Smooth muscle cell (in vitro differentiated cells): ENCODE results near the gene DCX. TPM values are rescaled to one million over a fixed set of nuclear protein-coding genes. Genes with fewer than 3 reads are reported as not detected.

ENCODE experiments used
- DNase-seq: peaks from one replicate; lab custom pipeline; 2025; ENCODE audit not compliant: unreplicated experiment; lab: John Stamatoyannopoulos, UW
- H2AFZ ChIP-seq: fragments of 200-600 bp; sonication (generic); 2 replicates; pipeline ENCODE4 v1.6.0; 2016; ENCODE audit warnings: antibody characterized with exemption, low read depth, mild to moderate bottlenecking
- H3F3A ChIP-seq: fragments of 200-600 bp; sonication (generic); 2 replicates; pipeline ENCODE4 v1.6.0; 2017; ENCODE audit warnings: antibody characterized with exemption, low read depth
- H3K27ac ChIP-seq: fragments of 200-600 bp; sonication (generic); 2 replicates; pipeline ENCODE4 v1.5.1; 2016; ENCODE audit warnings: low read depth, mild to moderate bottlenecking
- H3K27me3 ChIP-seq: fragments of 200-600 bp; sonication (generic); 2 replicates; pipeline ENCODE4 v1.6.1; 2016; ENCODE audit warnings: low read depth, mild to moderate bottlenecking
- H3K36me3 ChIP-seq: fragments of 200-600 bp; sonication (generic); 2 replicates; pipeline ENCODE4 v1.5.1; 2016; ENCODE audit warnings: low read depth
- H3K4me1 ChIP-seq: fragments of 200-600 bp; sonication (generic); 2 replicates; pipeline ENCODE4 v1.5.1; 2016; ENCODE audit warnings: low read depth
- H3K4me2 ChIP-seq: fragments of 200-600 bp; sonication (generic); 2 replicates; pipeline ENCODE4 v1.6.0; 2016; ENCODE audit warnings: mild to moderate bottlenecking
- H3K4me3 ChIP-seq: fragments of 200-600 bp; sonication (generic); 2 replicates; pipeline ENCODE4 v1.5.1; 2016; ENCODE audit warnings: mild to moderate bottlenecking
- H3K79me2 ChIP-seq: fragments of 200-600 bp; sonication (generic); 2 replicates; pipeline ENCODE4 v1.6.0; 2016; ENCODE audit warnings: low read depth, mild to moderate bottlenecking
- H3K9ac ChIP-seq: fragments of 200-600 bp; sonication (generic); 2 replicates; pipeline ENCODE4 v1.6.0; 2016; ENCODE audit warnings: low read depth
- H3K9me3 ChIP-seq: fragments of 200-600 bp; sonication (generic); replicated peaks from 2 replicates; pipeline ENCODE4 v1.5.1; 2016; ENCODE audit warnings: low read depth
- H4K20me1 ChIP-seq: fragments of 200-600 bp; sonication (generic); 2 replicates; pipeline ENCODE4 v1.6.0; 2016; ENCODE audit warnings: low read depth
- WGBS: methylation state at CpG from one replicate; pipeline ENCODE4 v1.1.7; 2016; ENCODE audit warnings: low lambda C conversion rate; 5-methylcytosine and 5-hydroxymethylcytosine counted together
- polyA plus RNA-seq: library from polyadenylated mRNA; unstranded; fragments of >200 nt; fragmentation: Nextera tagmentation; extraction: Ambion mirVana; gene quantifications from 2 replicates; pipeline ENCODE4 v1.2.1, GENCODE V29; 2016
- total RNA-seq: library from RNA; depleted of rRNA; stranded (reverse); fragments of >200 nt; gene quantifications from 2 replicates; pipeline ENCODE4 v1.2.3, GENCODE V29; 2014
- TF ChIP-seq, protein P1 (sequence below): fragments of 200-600 bp; sonication (generic); IDR thresholded peaks from 2 replicates; pipeline ENCODE4 v1.5.1; 2017; ENCODE audit warnings: borderline replicate concordance, mild to moderate bottlenecking, antibody characterized with exemption; ENCODE audit not compliant: insufficient read depth, poor library complexity, severe bottlenecking

DCX gene
- total and polyA plus RNA-seq, 2 experiments from 2014 or later, result 0.09 TPM; not detected in 1

DNA sequence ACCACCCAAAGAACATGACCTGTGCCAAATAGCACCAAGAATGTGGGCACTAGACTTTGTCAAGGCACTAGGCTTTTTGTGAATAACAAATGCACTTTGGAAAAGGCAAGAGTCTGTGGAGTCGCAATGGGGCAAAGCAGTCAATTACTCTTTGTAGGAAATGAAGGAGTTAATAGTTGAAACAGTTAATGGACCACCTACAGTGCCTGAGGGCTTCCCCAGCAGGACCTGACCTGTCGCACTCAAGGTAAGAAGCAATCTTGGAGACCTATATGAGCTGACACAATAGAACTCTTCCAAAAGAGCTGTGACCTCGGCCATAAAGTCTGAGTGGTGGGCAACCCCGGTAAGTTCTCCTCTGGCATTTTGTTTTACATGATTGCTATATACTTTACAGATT lies 92.5 kb downstream of the DCX start:
- Histone ChIP-seq H3K79me2 (no peaks in the 10 kb centered on the region), H3K9me3 (no peaks in the 10 kb centered on the region), H2AFZ (no peak overlapping the region), H3K27ac (no peak overlapping the region), H3K4me1 (peaks cover 18% of the 10 kb centered on the region), H3F3A (no peaks in the 10 kb centered on the region), H3K4me2 (no peak overlapping the region), H3K9ac (no peak overlapping the region), H3K27me3 (no peaks in the 10 kb centered on the region), H3K36me3 (no peaks in the 10 kb centered on the region), H4K20me1 (no peaks in the 10 kb centered on the region), H3K4me3 (no peak overlapping the region)
- TF ChIP-seq, protein P1, sequence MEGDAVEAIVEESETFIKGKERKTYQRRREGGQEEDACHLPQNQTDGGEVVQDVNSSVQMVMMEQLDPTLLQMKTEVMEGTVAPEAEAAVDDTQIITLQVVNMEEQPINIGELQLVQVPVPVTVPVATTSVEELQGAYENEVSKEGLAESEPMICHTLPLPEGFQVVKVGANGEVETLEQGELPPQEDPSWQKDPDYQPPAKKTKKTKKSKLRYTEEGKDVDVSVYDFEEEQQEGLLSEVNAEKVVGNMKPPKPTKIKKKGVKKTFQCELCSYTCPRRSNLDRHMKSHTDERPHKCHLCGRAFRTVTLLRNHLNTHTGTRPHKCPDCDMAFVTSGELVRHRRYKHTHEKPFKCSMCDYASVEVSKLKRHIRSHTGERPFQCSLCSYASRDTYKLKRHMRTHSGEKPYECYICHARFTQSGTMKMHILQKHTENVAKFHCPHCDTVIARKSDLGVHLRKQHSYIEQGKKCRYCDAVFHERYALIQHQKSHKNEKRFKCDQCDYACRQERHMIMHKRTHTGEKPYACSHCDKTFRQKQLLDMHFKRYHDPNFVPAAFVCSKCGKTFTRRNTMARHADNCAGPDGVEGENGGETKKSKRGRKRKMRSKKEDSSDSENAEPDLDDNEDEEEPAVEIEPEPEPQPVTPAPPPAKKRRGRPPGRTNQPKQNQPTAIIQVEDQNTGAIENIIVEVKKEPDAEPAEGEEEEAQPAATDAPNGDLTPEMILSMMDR, result no peak
- no peak for DNase-seq
- 62% methylated on average over 4 of the region's 4 CpGs for WGBS

- TF ChIP-seq, protein P1, result no peak
- no peaks in the 10 kb centered on the region for H3K9me3 ChIP-seq
These were observed 93.1 kb downstream of the DCX start for GRCh38 chrX:111318901-111319300.

GRCh38 chrX:111309083-111309482 lies 102.9 kb downstream of the DCX start:
- TF ChIP-seq, protein P1, result no peak
- Histone ChIP-seq H3K9me3 (no peaks in the 10 kb centered on the region), H3K27ac (no peak overlapping the region), H3K4me3 (no peak overlapping the region), H3K4me1 (peaks cover 44% of the 10 kb centered on the region), H3K9ac (no peak overlapping the region), H3K27me3 (no peaks in the 10 kb centered on the region), H3K36me3 (no peaks in the 10 kb centered on the region), H3F3A (no peaks in the 10 kb centered on the region), H3K79me2 (no peaks in the 10 kb centered on the region), H4K20me1 (no peaks in the 10 kb centered on the region), H3K4me2 (no peak overlapping the region), H2AFZ (no peak overlapping the region)
- WGBS, result 90% methylated on average over 2 of the region's 2 CpGs
- no peak for DNase-seq

More at GRCh38 chrX:111318901-111319300, 93.1 kb downstream of the DCX start:
- H3K27me3 ChIP-seq, result no peaks in the 10 kb centered on the region
- no peak overlapping the region for H3K4me3 ChIP-seq
- no peaks in the 10 kb centered on the region for H3K36me3 ChIP-seq
- no peak overlapping the region for H3K9ac ChIP-seq
- no peak for DNase-seq
- no peak overlapping the region for H3K4me2 ChIP-seq
- peaks cover 16% of the 10 kb centered on the region for H3K4me1 ChIP-seq
- H4K20me1 ChIP-seq, result no peaks in the 10 kb centered on the region
- H3F3A ChIP-seq, result no peaks in the 10 kb centered on the region
- H3K79me2 ChIP-seq, result no peaks in the 10 kb centered on the region
- H2AFZ ChIP-seq, result no peak overlapping the region
- H3K27ac ChIP-seq, result no peak overlapping the region

- peaks cover 39% of the 10 kb centered on the region for H3K4me1 ChIP-seq
- H3K4me3 ChIP-seq, result no peak overlapping the region
- H3K27me3 ChIP-seq, result no peaks in the 10 kb centered on the region
- no peak overlapping the region for H3K27ac ChIP-seq
- H2AFZ ChIP-seq, result no peak overlapping the region
- H3K9ac ChIP-seq, result no peak overlapping the region
- no peaks in the 10 kb centered on the region for H3K36me3 ChIP-seq
- TF ChIP-seq, protein P1, result no peak
- no peaks in the 10 kb centered on the region for H3K79me2 ChIP-seq
- H3F3A ChIP-seq, result no peaks in the 10 kb centered on the region
- H3K9me3 ChIP-seq, result no peaks in the 10 kb centered on the region
- WGBS, result 85% methylated on average over 3 of the region's 3 CpGs
- H3K4me2 ChIP-seq, result no peak overlapping the region
- H4K20me1 ChIP-seq, result no peaks in the 10 kb centered on the region
- DNase-seq, result no peak
These were observed 104.0 kb downstream of the DCX start for GRCh38 chrX:111308039-111308438.
